Sigmoid colon (tissue), 4 donors: Measurements from ENCODE around the gene KDM6B.

Source experiments
- CTCF ChIP-seq, 4 experiments: fragments of 450-650 bp in 3 of 4; fragments of 200-600 bp in 1 of 4; IDR thresholded peaks; one replicate each; pipeline ENCODE4 v1.5.1; 2016 to 2019; ENCODE audit warnings: antibody characterized with exemption in 4 of 4, mild to moderate bottlenecking in 3 of 4, moderate library complexity in 2 of 4
- EP300 ChIP-seq, 4 donors: sonication (generic); formaldehyde crosslinking; IDR thresholded peaks; one replicate each; pipeline ENCODE4 v1.6.1; 2017; ENCODE audit warnings: antibody characterized with exemption in 4 of 4

DNA sequence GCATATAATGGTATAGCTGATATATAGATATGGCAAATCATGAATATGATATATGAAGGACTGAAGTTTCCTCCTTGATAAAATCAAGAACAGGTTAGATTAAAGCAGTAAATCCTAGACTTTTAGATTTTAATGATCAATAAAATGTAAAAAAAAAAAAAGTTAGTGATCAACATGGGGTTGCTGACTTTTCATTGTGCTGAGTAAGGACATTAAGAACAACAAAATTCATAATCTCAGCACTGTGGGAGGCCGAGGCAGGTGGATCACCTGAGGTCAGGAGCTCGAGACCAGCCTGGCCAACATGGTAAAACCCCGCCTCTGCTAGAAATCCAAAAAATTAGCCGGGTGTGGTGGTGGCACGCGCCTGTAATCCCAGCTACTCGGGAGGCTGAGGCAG lies 44.2 kb downstream of the KDM6B start:
- TF ChIP-seq EP300 (IDR thresholded peaks at IDR 0.05) (no peak), CTCF (IDR thresholded peaks at IDR 0.05) (no peak)
